B cell (primary cell): Measurements from ENCODE around the gene SRPRB.

Experiments
- CTCF ChIP-seq: fragments of 200-600 bp; IDR thresholded peaks from one replicate; pipeline ENCODE4 v1.8.0; 2022; ENCODE audit warnings: antibody characterized with exemption, mild to moderate bottlenecking
- EZH2 ChIP-seq: IDR thresholded peaks from 2 replicates; pipeline ENCODE4 v1.6.1; 2012; ENCODE audit warnings: borderline replicate concordance, low read depth, mild to moderate bottlenecking, moderate library complexity, low read length; ENCODE audit not compliant: insufficient read depth, poor library complexity, severe bottlenecking

DNA sequence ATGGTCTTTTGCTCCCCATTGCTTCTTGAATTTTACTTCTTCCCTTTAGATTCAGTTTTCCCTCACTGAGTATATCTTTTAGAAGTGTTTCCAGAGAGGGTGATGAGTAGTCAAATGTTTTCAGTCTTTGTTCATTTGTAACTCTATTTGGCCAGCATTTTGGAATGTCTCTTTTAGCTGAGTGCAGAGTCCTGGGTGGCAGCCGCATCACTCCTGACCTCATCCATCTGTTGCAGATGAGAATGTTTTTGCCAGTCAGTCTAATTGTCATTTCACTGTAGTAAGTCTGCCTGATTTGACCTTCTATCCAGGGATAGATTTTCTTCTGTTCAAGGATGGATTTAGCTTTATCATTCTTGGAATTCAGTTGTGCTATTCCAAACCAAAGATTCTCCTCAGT lies 7.3 kb downstream of the SRPRB start:
- no peak for TF ChIP-seq CTCF
- no peak for TF ChIP-seq EZH2
